Esophagus squamous epithelium (tissue), 4 donors: Measurements from ENCODE around the gene IFNAR2.
"Not testable (repeated sequence)": the region's sequence is repeated elsewhere in the genome, so short reads cannot be mapped to it uniquely, and the experiment has no call there.

Source experiments
- CTCF ChIP-seq, 6 experiments: fragments of 450-650 bp in 4 of 6; fragments of 200-600 bp in 2 of 6; sonication (generic) in 2 of 6; IDR thresholded peaks; one replicate each; pipeline ENCODE4 v1.5.1; 2016 to 2019; ENCODE audit warnings: antibody characterized with exemption in 6 of 6, mild to moderate bottlenecking in 4 of 6, moderate library complexity in 4 of 6
- POLR2A ChIP-seq, 4 donors: fragments of 450-650 bp; IDR thresholded peaks; one replicate each; pipeline ENCODE4 v1.6.1; 2017; ENCODE audit warnings: antibody characterized with exemption in 4 of 4, mild to moderate bottlenecking in 4 of 4, moderate library complexity in 3 of 4

GRCh38 chr21:33253382-33253781 is 23.6 kb downstream of the IFNAR2 start:
- not testable (repeated sequence) for TF ChIP-seq CTCF, POLR2A (IDR thresholded peaks at IDR 0.05)
